ENCODE measurements around the gene SART3. TPM values are rescaled to one million over a fixed set of nuclear protein-coding genes. Genes with fewer than 3 reads are reported as not detected.
A peak's percentile ranks its signal among the peaks of the same experiment; 100 is the strongest.

The SART3 gene
- total and polyA plus RNA-seq, 10 of the 15 experiments (the other 5 are each of a cell fraction or from before 2014, with no cell fraction given) = 8.8 to 179 (median 54.9) TPM

- no peak for TF ChIP-seq USF2 (IDR thresholded peaks at IDR 0.05; ENCODE audit: borderline replicate concordance, low read depth, low read length)
- peak; percentile 39; the same call in 1 of the 2 replicates for TF ChIP-seq MYB (IDR thresholded peaks at IDR 0.05; ENCODE audit: borderline replicate concordance, low read depth, low read length)
- no peak for TF ChIP-seq WRNIP1 (IDR thresholded peaks at IDR 0.05; ENCODE audit: borderline replicate concordance, low read depth, low read length)
- TF ChIP-seq SREBF2 (IDR thresholded peaks at IDR 0.05; ENCODE audit: low read length) = no peak
- TF ChIP-seq EED (IDR thresholded peaks at IDR 0.05; ENCODE audit: low read depth) = peak; percentile 95
- peak; percentile 100 for TF ChIP-seq TCF12 (IDR thresholded peaks at IDR 0.05; ENCODE audit: low read depth, low read length)
- TF ChIP-seq MTA2 (IDR thresholded peaks at IDR 0.05; ENCODE audit: low read depth) = peak; percentile 99
- peak; percentile 86 for TF ChIP-seq MEF2A (IDR thresholded peaks at IDR 0.05; ENCODE audit: insufficient read depth, low read depth, low read length)
- TF ChIP-seq NRF1 (conservative IDR thresholded peaks at IDR 0.05; ENCODE audit: low read depth, low read length) = no peak
- peak; percentile 92 for TF ChIP-seq IKZF1 (conservative IDR thresholded peaks at IDR 0.05)
- TF ChIP-seq SMAD1 (IDR thresholded peaks at IDR 0.05; ENCODE audit: low read depth, partially characterized antibody) = peak; percentile 85
- TF ChIP-seq IKZF2 (IDR thresholded peaks at IDR 0.05) = peak; percentile 92 to 93
- TF ChIP-seq, protein P1, sequence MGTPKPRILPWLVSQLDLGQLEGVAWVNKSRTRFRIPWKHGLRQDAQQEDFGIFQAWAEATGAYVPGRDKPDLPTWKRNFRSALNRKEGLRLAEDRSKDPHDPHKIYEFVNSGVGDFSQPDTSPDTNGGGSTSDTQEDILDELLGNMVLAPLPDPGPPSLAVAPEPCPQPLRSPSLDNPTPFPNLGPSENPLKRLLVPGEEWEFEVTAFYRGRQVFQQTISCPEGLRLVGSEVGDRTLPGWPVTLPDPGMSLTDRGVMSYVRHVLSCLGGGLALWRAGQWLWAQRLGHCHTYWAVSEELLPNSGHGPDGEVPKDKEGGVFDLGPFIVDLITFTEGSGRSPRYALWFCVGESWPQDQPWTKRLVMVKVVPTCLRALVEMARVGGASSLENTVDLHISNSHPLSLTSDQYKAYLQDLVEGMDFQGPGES (IDR thresholded peaks at IDR 0.05) = no peak
- TF ChIP-seq BHLHE40 (IDR thresholded peaks at IDR 0.05; ENCODE audit: borderline replicate concordance in 1 of 2, low read depth in 2 of 2, low read length in 1 of 2) = peak; percentile 90 to 92
- TF ChIP-seq MYC (IDR thresholded peaks at IDR 0.05; ENCODE audit: insufficient read depth, insufficient read length, insufficient replicate concordance, low read length, severe bottlenecking) = no peak
- TF ChIP-seq ZNF24 (IDR thresholded peaks at IDR 0.05) = peak; percentile 85
- TF ChIP-seq ZBTB4 (CRISPR knock-in tag; IDR thresholded peaks at IDR 0.05) = no peak; the same call in 1 of the 2 replicates
- TF ChIP-seq IRF5 (IDR thresholded peaks at IDR 0.05; ENCODE audit: borderline replicate concordance) = no peak
- TF ChIP-seq PKNOX1 (IDR thresholded peaks at IDR 0.05) = no peak
- peak; percentile 98 for TF ChIP-seq ATF7 (IDR thresholded peaks at IDR 0.05; ENCODE audit: low read depth)
- TF ChIP-seq TCF3 (IDR thresholded peaks at IDR 0.05; ENCODE audit: borderline replicate concordance, insufficient read depth, low read depth, low read length) = peak; percentile 100
- no peak for TF ChIP-seq ZNF274 (IDR thresholded peaks at IDR 0.05; ENCODE audit: insufficient read depth, insufficient read length)
Measured at GRCh38 chr12:108568338-108569154, 7.6 kb upstream of the SART3 start (continued).

Data from GM12878 (cell line).